HepG2 (cell line): ENCODE measurements around the gene ATG5. TPM values are rescaled to one million over a fixed set of nuclear protein-coding genes. Genes with fewer than 3 reads are reported as not detected.

Experiments used
- ATAC-seq: fragments of 200-7000 bp; cut with Tn5 transposase; 3 replicates; pipeline ENCODE4 v1.9.1; 2020; ENCODE audit warnings: mild to moderate bottlenecking, moderate library complexity
- BruUV-seq: library from RNA; stranded (reverse); fragments of 400-500 nt; replicated peaks from 2 replicates; lab custom pipeline; 2021; lab: Mats Ljungman, UMichigan
- CTCF ChIA-PET: fragments of 300-600 bp; formaldehyde crosslinking; extraction: SDS; loops from one replicate; lab custom pipeline; 2021; ENCODE audit warnings: low total read pairs, inconsistent platforms, low intra/inter-chr PET ratio; lab: Yijun Ruan, JAX
- POLR2A ChIA-PET: fragments of 350-600 bp; sonication (Branson Sonifier 250); formaldehyde crosslinking; loops from one replicate; lab custom pipeline; 2020; ENCODE audit warnings: antibody characterized with exemption, inconsistent platforms; lab: Yijun Ruan, JAX
- DNase-seq: peaks from one replicate; pipeline ENCODE4 v3.0.0-alpha.2; 2015; ENCODE audit warnings: low spot score
- FAIRE-seq: peaks from 3 replicates; lab custom pipeline; 2011; peaks lifted over from hg19 to GRCh38; lab: Jason Lieb, UNC
- H2AFZ ChIP-seq: one replicate; pipeline ENCODE4 v1.6.1; 2011; ENCODE audit warnings: low read length, inconsistent platforms
- H3K27ac ChIP-seq: fragments of 300-600 bp; 3 replicates; pipeline ENCODE4 v1.8.0; 2011; ENCODE audit warnings: mixed run types, mild to moderate bottlenecking, mixed read lengths, low read length, inconsistent platforms; ENCODE audit not compliant: insufficient read depth; ENCODE audit errors: extremely low read length
- H3K27me3 ChIP-seq, 2 experiments: fragments of 200-600 bp in 1 of 2; 2 replicates in 1 of 2; 3 replicates in 1 of 2; pipeline versions ENCODE4 v1.6.0 to v1.8.0; 2011; ENCODE audit warnings: low read length in 2 of 2, mild to moderate bottlenecking in 2 of 2, moderate library complexity in 2 of 2, inconsistent platforms in 1 of 2; ENCODE audit not compliant: insufficient read depth in 2 of 2, control insufficient read depth in 1 of 2
- H3K36me3 ChIP-seq, 2 experiments: fragments of 200-600 bp in 1 of 2; replicated peaks in 1 of 2; 2 replicates in 1 of 2; 3 replicates in 1 of 2; pipeline versions ENCODE4 v1.5.1 to v1.8.0; 2011; ENCODE audit warnings: low read length in 2 of 2, inconsistent platforms in 1 of 2; ENCODE audit not compliant: insufficient read depth in 2 of 2, control insufficient read depth in 1 of 2
- H3K4me1 ChIP-seq: 2 replicates; pipeline ENCODE4 v1.5.1; 2012; ENCODE audit warnings: low read length, inconsistent platforms; ENCODE audit not compliant: insufficient read depth
- H3K4me2 ChIP-seq: 2 replicates; pipeline ENCODE4 v1.6.0; 2011; ENCODE audit warnings: low read depth, low read length, inconsistent platforms
- H3K4me3 ChIP-seq, 3 experiments: fragments of 200-600 bp in 1 of 3; sonication (generic), shearing (Covaris generic) in 1 of 3; replicated peaks in 1 of 3; 2 replicates each; pipeline ENCODE4 v1.5.1; 2011 to 2016; ENCODE audit warnings: low read length in 3 of 3, inconsistent platforms in 2 of 3, low read depth in 2 of 3, mild to moderate bottlenecking in 2 of 3, control low read depth in 1 of 3, mixed read lengths in 1 of 3; ENCODE audit not compliant: insufficient read depth in 1 of 3
- H3K79me2 ChIP-seq: one replicate; pipeline ENCODE4 v1.6.1; 2011; ENCODE audit warnings: low read length, inconsistent platforms; ENCODE audit not compliant: insufficient read depth
- H3K9ac ChIP-seq: 2 replicates; pipeline ENCODE4 v1.6.0; 2011; ENCODE audit warnings: mild to moderate bottlenecking, low read depth, low read length, inconsistent platforms; ENCODE audit not compliant: insufficient read depth
- H3K9me3 ChIP-seq: 2 replicates; pipeline ENCODE4 v1.5.1; 2012; ENCODE audit warnings: mild to moderate bottlenecking, low read length
- H4K20me1 ChIP-seq: 2 replicates; pipeline ENCODE4 v1.6.0; 2011; ENCODE audit warnings: inconsistent platforms, mild to moderate bottlenecking, low read length, moderate library complexity; ENCODE audit not compliant: insufficient read depth
- CENPT ChIP-seq: sonication (generic); formaldehyde crosslinking; IDR thresholded peaks from 2 replicates; pipeline ENCODE4 v1.8.0; 2022; ENCODE audit warnings: low read depth, mild to moderate bottlenecking, moderate library complexity, missing genetic modification reagents
- CHD2 ChIP-seq: IDR thresholded peaks from 2 replicates; pipeline ENCODE4 v1.6.1; 2011; ENCODE audit warnings: low read depth, low read length, improper control_type of control experiment
- KDM4B ChIP-seq: sonication (generic); formaldehyde crosslinking; IDR thresholded peaks from 2 replicates; pipeline ENCODE4 v1.4.0; 2020; ENCODE audit warnings: missing genetic modification reagents
- ZC3H4 ChIP-seq: sonication (generic); formaldehyde crosslinking; IDR thresholded peaks from 2 replicates; pipeline ENCODE4 v1.4.0; 2020; ENCODE audit warnings: missing genetic modification reagents, borderline replicate concordance
- ZNF850 ChIP-seq: sonication (generic); formaldehyde crosslinking; conservative IDR thresholded peaks from 2 replicates; pipeline ENCODE4 v1.9.0; 2021; ENCODE audit warnings: mild to moderate bottlenecking, missing genetic modification reagents
- WGBS: methylation state at CpG from one replicate; pipeline ENCODE4 v1.1.6; 2017; ENCODE audit warnings: low lambda C conversion rate; 5-methylcytosine and 5-hydroxymethylcytosine counted together
- in situ Hi-C: cut with HindIII; loops from 2 replicates; pipeline ENCODE4 v1.10.0; 2017; ENCODE audit warnings: low pct_unique_long_range_greater_than_20kb; ENCODE audit not compliant: extremely low pct_ligation_motif_present
- intact Hi-C: fragments of 100-400 bp; cut with micrococcal nuclease; formaldehyde crosslinking; loops from one replicate; pipeline ENCODE4 v1.10.0; 2022; ENCODE audit not compliant: unreplicated experiment
- polyA plus RNA-seq, 8 experiments: library from polyadenylated mRNA; depleted of rRNA in 3 of 8; stranded (reverse) in 7 of 8; unstranded in 1 of 8; fragments of >200 nt; fragmentation: Illumina TruSeq in 4 of 8; extraction: Trizol in 4 of 8; gene quantifications; 2 replicates each; pipeline versions ENCODE4 v1.2.1 to v1.2.3, GENCODE V29; 2011 to 2016; ENCODE audit warnings: low read depth in 4 of 8, missing spikeins in 1 of 8, mixed read lengths in 1 of 8; ENCODE audit not compliant: insufficient read depth in 1 of 8
- total RNA-seq, 5 experiments: library from RNA; depleted of rRNA; stranded (reverse); fragments of >200 nt; fragmentation: Illumina TruSeq; extraction: Trizol; gene quantifications; 2 replicates each; pipeline ENCODE4 v1.2.3, GENCODE V29; 2016; ENCODE audit warnings: low read depth in 1 of 5
- TF ChIP-seq, protein P1 (sequence below): sonication (generic); formaldehyde crosslinking; IDR thresholded peaks from 2 replicates; pipeline ENCODE4 v1.4.0; 2020; ENCODE audit warnings: missing genetic modification reagents
- TF ChIP-seq, protein P2 (sequence below): sonication (generic); formaldehyde crosslinking; IDR thresholded peaks from 2 replicates; pipeline ENCODE4 v1.5.1; 2020; ENCODE audit warnings: missing genetic modification reagents, mild to moderate bottlenecking, borderline replicate concordance
- TF ChIP-seq, protein P3 (sequence below): sonication (generic); formaldehyde crosslinking; IDR thresholded peaks from 2 replicates; pipeline ENCODE4 v1.4.0; 2020; ENCODE audit warnings: low read depth, mild to moderate bottlenecking, missing genetic modification reagents
- TF ChIP-seq, protein P4 (sequence below): sonication (generic); formaldehyde crosslinking; IDR thresholded peaks from 2 replicates; pipeline ENCODE4 v1.4.0; 2020; ENCODE audit warnings: missing genetic modification reagents, borderline replicate concordance

ATG5 gene
- total and polyA plus RNA-seq, 2 of the 13 experiments (the other 11 are each of a cell fraction or from before 2014, with no cell fraction given) = 21.3 to 48.0 TPM

DNA sequence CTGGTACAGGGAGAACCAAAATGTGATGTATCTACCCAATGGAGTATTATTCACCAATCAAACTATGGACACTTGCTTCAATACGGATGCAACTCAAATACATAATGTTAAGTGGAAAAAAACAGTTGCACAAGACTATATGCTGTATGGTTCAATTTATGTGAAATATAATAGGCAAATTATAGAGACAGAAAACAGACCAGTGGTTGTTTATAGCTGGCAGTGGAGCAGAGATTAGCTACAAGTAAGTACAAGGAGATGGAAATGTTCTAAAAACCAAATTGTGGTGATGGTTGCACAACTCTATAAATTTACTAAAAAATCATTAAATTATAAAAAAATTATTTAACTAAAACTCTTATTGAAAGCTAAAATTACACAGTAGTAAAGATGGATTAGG is 126.2 kb downstream of the ATG5 start:
- intact Hi-C loops = no loop called here
- no peak for DNase-seq
- peaks cover 1 to 20% of the 10 kb centered on the region in 2 experiments; a peak in 2 of 5 replicates for H3K36me3 ChIP-seq
- no peak for ATAC-seq
- no TSS peak for BruUV-seq
- H3K9ac ChIP-seq = no peak overlapping the region
- no peaks in the 10 kb centered on the region for H3K4me1 ChIP-seq
- TF ChIP-seq ZNF850 (CRISPR knock-in tag) (no peak), KDM4B (CRISPR knock-in tag) (no peak)
- no peak overlapping the region for H3K4me3 ChIP-seq
- no peaks in the 10 kb centered on the region for H3K27me3 ChIP-seq
- ChIA-PET POLR2A (no interaction called here), CTCF (no interaction called here)
- no peak overlapping the region for H3K27ac ChIP-seq
- FAIRE-seq = no peak
- no peak overlapping the region for H2AFZ ChIP-seq
- WGBS = 97% methylated on average over 1 of the region's 1 CpG
- H3K4me2 ChIP-seq = no peak overlapping the region
- H4K20me1 ChIP-seq = no peaks in the 10 kb centered on the region
- no peaks in the 10 kb centered on the region for H3K79me2 ChIP-seq
- in situ Hi-C loops = no loop called here
- no peaks in the 10 kb centered on the region for H3K9me3 ChIP-seq

DNA sequence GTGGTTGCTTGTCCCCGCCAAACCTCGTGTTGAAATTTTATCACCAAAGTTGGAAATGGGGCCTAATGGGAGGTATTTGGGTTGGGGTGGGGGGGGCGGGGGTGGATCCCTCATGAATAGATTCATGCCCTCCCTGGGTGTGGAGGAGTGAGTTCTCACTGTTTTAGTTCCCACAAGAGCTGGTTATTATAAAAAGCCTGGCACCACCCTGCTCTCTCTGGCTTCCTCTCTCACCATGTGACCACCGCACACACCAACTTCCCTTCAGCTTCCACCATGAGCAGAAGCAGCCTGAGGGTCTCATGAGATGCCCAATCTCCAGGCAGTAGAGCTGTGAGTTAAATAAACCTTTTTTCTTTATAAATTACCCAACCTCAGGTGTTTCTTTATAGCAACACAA is 128.1 kb downstream of the ATG5 start:
- POLR2A ChIA-PET = no interaction called here
- in situ Hi-C loops = no loop called here
- no peak for DNase-seq
- H3K4me1 ChIP-seq = no peaks in the 10 kb centered on the region
- H2AFZ ChIP-seq = no peak overlapping the region
- no peak overlapping the region for H3K9ac ChIP-seq
- no peaks in the 10 kb centered on the region for H3K27me3 ChIP-seq
- no peak for ATAC-seq
- H3K9me3 ChIP-seq = no peaks in the 10 kb centered on the region
- intact Hi-C loops = no loop called here
- H3K4me2 ChIP-seq = no peak overlapping the region
- 98% methylated on average over 4 of the region's 4 CpGs for WGBS
- no TSS peak for BruUV-seq
- no peak overlapping the region for H3K4me3 ChIP-seq
- no peaks in the 10 kb centered on the region for H3K79me2 ChIP-seq
- no peak for FAIRE-seq
- H3K27ac ChIP-seq = no peak overlapping the region
- H4K20me1 ChIP-seq = no peaks in the 10 kb centered on the region
- H3K36me3 ChIP-seq = peaks cover 1 to 20% of the 10 kb centered on the region in 2 experiments; a peak in 2 of 5 replicates
- CTCF ChIA-PET = no interaction called here
- TF ChIP-seq, protein P1, sequence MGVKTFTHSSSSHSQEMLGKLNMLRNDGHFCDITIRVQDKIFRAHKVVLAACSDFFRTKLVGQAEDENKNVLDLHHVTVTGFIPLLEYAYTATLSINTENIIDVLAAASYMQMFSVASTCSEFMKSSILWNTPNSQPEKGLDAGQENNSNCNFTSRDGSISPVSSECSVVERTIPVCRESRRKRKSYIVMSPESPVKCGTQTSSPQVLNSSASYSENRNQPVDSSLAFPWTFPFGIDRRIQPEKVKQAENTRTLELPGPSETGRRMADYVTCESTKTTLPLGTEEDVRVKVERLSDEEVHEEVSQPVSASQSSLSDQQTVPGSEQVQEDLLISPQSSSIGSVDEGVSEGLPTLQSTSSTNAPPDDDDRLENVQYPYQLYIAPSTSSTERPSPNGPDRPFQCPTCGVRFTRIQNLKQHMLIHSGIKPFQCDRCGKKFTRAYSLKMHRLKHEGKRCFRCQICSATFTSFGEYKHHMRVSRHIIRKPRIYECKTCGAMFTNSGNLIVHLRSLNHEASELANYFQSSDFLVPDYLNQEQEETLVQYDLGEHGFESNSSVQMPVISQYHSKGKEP (CRISPR knock-in tag) = no peak
- TF ChIP-seq CHD2 = no peak
- TF ChIP-seq, protein P2, sequence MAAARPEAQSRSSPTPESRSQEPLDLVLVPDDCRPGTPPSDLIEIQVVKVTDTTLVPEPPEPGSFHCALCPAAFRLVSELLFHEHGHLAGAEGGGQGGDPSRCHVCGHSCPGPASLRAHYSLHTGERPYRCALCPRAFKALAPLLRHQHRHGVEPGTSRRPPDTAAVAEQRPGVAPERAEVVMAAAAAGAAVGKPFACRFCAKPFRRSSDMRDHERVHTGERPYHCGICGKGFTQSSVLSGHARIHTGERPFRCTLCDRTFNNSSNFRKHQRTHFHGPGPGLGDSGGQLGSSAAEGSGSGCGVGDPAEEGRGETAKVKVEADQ (CRISPR knock-in tag) = no peak
- no peak for TF ChIP-seq CENPT (CRISPR knock-in tag)
- TF ChIP-seq, protein P3, sequence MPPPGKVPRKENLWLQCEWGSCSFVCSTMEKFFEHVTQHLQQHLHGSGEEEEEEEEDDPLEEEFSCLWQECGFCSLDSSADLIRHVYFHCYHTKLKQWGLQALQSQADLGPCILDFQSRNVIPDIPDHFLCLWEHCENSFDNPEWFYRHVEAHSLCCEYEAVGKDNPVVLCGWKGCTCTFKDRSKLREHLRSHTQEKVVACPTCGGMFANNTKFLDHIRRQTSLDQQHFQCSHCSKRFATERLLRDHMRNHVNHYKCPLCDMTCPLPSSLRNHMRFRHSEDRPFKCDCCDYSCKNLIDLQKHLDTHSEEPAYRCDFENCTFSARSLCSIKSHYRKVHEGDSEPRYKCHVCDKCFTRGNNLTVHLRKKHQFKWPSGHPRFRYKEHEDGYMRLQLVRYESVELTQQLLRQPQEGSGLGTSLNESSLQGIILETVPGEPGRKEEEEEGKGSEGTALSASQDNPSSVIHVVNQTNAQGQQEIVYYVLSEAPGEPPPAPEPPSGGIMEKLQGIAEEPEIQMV (CRISPR knock-in tag) = no peak
- TF ChIP-seq ZC3H4 (CRISPR knock-in tag) = no peak
- TF ChIP-seq, protein P4, sequence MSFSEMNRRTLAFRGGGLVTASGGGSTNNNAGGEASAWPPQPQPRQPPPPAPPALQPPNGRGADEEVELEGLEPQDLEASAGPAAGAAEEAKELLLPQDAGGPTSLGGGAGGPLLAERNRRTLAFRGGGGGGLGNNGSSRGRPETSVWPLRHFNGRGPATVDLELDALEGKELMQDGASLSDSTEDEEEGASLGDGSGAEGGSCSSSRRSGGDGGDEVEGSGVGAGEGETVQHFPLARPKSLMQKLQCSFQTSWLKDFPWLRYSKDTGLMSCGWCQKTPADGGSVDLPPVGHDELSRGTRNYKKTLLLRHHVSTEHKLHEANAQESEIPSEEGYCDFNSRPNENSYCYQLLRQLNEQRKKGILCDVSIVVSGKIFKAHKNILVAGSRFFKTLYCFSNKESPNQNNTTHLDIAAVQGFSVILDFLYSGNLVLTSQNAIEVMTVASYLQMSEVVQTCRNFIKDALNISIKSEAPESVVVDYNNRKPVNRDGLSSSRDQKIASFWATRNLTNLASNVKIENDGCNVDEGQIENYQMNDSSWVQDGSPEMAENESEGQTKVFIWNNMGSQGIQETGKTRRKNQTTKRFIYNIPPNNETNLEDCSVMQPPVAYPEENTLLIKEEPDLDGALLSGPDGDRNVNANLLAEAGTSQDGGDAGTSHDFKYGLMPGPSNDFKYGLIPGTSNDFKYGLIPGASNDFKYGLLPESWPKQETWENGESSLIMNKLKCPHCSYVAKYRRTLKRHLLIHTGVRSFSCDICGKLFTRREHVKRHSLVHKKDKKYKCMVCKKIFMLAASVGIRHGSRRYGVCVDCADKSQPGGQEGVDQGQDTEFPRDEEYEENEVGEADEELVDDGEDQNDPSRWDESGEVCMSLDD (CRISPR knock-in tag) = no peak
